Measurements from ENCODE around the gene PSMC4. TPM values are rescaled to one million over a fixed set of nuclear protein-coding genes. Genes with fewer than 3 reads are reported as not detected.

The PSMC4 gene
- total RNA-seq, 2 donors from 2014 or later = 59.0 to 67.1 TPM

- intact Hi-C loops (cut with DNase I) = no loop called here
Observed at GRCh38 chr19:40025938-40026596, 55.1 kb downstream of the PSMC4 start.

GRCh38 chr19:40026597-40026970 is 55.6 kb downstream of the PSMC4 start:
- intact Hi-C loops (cut with DNase I) = no loop called here
- no peak for DNase-seq (ENCODE audit: low spot score)

More at GRCh38 chr19:40025938-40026596, 55.1 kb downstream of the PSMC4 start:
- no peak for DNase-seq (ENCODE audit: low spot score)

Other genes with a start within 250 kb of the PSMC4 start
- gene CLC, start 233.1 kb upstream of the PSMC4 start, total RNA-seq = not detected
- gene LEUTX, start 192.3 kb upstream of the PSMC4 start, total RNA-seq = not detected
- gene DYRK1B, start 137.0 kb upstream of the PSMC4 start, total RNA-seq = 1 to 10 TPM; 5.4 to 8.7 TPM
- 100 to 1,000 TPM in 1 of 2 donors, 10 to 100 TPM in 1; 94.1 to 121 TPM for gene FBL, start 124.8 kb upstream of the PSMC4 start, total RNA-seq
- 10 to 100 TPM; 42.1 to 98.8 TPM for gene FCGBP, start 36.5 kb upstream of the PSMC4 start, total RNA-seq
- 1 to 10 TPM; 5.7 to 5.9 TPM for gene ZNF546, start 25.9 kb downstream of the PSMC4 start, total RNA-seq
- gene ZNF780B, start 85.1 kb downstream of the PSMC4 start, total RNA-seq = 10 to 100 TPM; 14.0 to 20.7 TPM
- 10 to 100 TPM; 13.2 to 17.9 TPM for gene ZNF780A, start 119.8 kb downstream of the PSMC4 start, total RNA-seq
- gene MAP3K10, start 220.3 kb downstream of the PSMC4 start, total RNA-seq = 10 to 100 TPM; 16.9 to 21.5 TPM
- gene TTC9B, start 247.2 kb downstream of the PSMC4 start, total RNA-seq = not detected